ENCODE measurements around the gene MACROD2. TPM values are rescaled to one million over a fixed set of nuclear protein-coding genes. Genes with fewer than 3 reads are reported as not detected.
"Not testable (repeated sequence)": the region's sequence is repeated elsewhere in the genome, so short reads cannot be mapped to it uniquely, and the experiment has no call there.

MACROD2 gene
- total RNA-seq, 1 experiment from 2014 or later = 1.6 TPM

DNA sequence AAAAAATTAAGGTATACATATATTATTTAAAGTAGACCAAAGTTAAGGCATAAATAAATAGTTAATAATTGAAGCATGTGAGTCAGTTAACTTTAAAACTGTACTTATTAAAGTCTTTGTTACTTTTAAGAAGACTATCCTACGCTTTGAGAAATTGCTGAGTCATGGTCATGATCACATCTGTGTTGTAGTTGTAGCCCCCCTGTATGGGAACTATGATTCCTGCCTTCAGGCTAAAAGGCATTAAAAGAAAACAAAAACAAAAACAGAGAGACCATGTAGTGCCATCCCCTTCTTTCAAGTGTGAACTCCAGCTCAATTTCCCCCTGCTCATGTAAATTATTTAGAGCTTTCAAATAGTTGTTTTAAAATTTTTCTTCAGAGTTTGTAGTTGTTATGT, 218.7 kb downstream of the MACROD2 start:
- Histone ChIP-seq H2BK20ac (ENCODE audit: low read depth, low read length, poor library complexity, severe bottlenecking) (no peak overlapping the region), H3K4me1 (ENCODE audit: insufficient read depth, low read length) (no peaks in the 10 kb centered on the region), H3K79me1 (ENCODE audit: insufficient read depth, low read depth, low read length, poor library complexity, severe bottlenecking) (no peaks in the 10 kb centered on the region), H2AK5ac (ENCODE audit: insufficient read length, low read length) (no peak overlapping the region), H3K4ac (ENCODE audit: low read depth, low read length) (no peak overlapping the region), H4K91ac (ENCODE audit: insufficient read length, low read depth, low read length) (no peak overlapping the region), H4K20me1 (ENCODE audit: control insufficient read depth, insufficient read depth, insufficient read length) (no peaks in the 10 kb centered on the region), H3K18ac (ENCODE audit: insufficient read length, low read depth, low read length) (no peak overlapping the region), H2AFZ (ENCODE audit: low read length) (no peak overlapping the region), H2BK12ac (ENCODE audit: insufficient read length, low read depth, low read length) (no peak overlapping the region), H3K79me2 (ENCODE audit: insufficient read depth, low read length) (no peaks in the 10 kb centered on the region), H3K27ac (ENCODE audit: insufficient read length, low read depth, low read length) (no peak overlapping the region), H2BK5ac (ENCODE audit: insufficient read length, low read length) (no peak overlapping the region), H3K27me3 (ENCODE audit: insufficient read depth, low read length) (no peaks in the 10 kb centered on the region), H4K8ac (replicated peaks; ENCODE audit: insufficient read length, low read depth, low read length) (no peak overlapping the region), H2BK120ac (ENCODE audit: low read depth, low read length, poor library complexity, severe bottlenecking) (no peak overlapping the region), H3K23me2 (ENCODE audit: insufficient read length, low read depth, low read length, poor library complexity, severe bottlenecking) (no peaks in the 10 kb centered on the region), H3K56ac (ENCODE audit: insufficient read length, low read depth, low read length) (no peak overlapping the region), H3K4me2 (ENCODE audit: insufficient read depth, insufficient read length, low read length) (no peak overlapping the region), H3K14ac (ENCODE audit: insufficient read depth, low read length) (no peak overlapping the region), H3K9ac (ENCODE audit: extremely low read depth, insufficient read length, low read length) (no peak overlapping the region), H3K23ac (ENCODE audit: insufficient read length, low read depth, low read length) (no peak overlapping the region), H3K9me3 (ENCODE audit: control insufficient read depth, low read depth, low read length) (no peaks in the 10 kb centered on the region), H2BK15ac (ENCODE audit: low read depth, low read length) (no peak overlapping the region), H4K5ac (ENCODE audit: insufficient read length, low read depth, low read length) (no peak overlapping the region), H3T11ph (ENCODE audit: low read length) (no peak overlapping the region)
- Mint-ChIP-seq H3K36me3 (ENCODE audit: insufficient read depth in 1 of 3, low read depth in 3 of 3) (peaks cover 0 to 11% (median 4%) of the 10 kb centered on the region in 3 experiments; a peak in 4 of 7 replicates), H3K27ac (peak overlapping the region in 1 of 3 experiments; percentile 27; a peak in 1 of 7 replicates), H3K4me1 (peaks cover 3 to 4% of the 10 kb centered on the region in 2 experiments; a peak in 1 of 4 replicates), H3K4me3 (no peak overlapping the region), H3K27me3 (ENCODE audit: low read depth) (no peaks in the 10 kb centered on the region), H3K9me3 (peaks cover 0 to 7% of the 10 kb centered on the region in 2 experiments; a peak in 4 of 5 replicates)
- DNase-seq = no peak
- TF ChIP-seq, protein P1, sequence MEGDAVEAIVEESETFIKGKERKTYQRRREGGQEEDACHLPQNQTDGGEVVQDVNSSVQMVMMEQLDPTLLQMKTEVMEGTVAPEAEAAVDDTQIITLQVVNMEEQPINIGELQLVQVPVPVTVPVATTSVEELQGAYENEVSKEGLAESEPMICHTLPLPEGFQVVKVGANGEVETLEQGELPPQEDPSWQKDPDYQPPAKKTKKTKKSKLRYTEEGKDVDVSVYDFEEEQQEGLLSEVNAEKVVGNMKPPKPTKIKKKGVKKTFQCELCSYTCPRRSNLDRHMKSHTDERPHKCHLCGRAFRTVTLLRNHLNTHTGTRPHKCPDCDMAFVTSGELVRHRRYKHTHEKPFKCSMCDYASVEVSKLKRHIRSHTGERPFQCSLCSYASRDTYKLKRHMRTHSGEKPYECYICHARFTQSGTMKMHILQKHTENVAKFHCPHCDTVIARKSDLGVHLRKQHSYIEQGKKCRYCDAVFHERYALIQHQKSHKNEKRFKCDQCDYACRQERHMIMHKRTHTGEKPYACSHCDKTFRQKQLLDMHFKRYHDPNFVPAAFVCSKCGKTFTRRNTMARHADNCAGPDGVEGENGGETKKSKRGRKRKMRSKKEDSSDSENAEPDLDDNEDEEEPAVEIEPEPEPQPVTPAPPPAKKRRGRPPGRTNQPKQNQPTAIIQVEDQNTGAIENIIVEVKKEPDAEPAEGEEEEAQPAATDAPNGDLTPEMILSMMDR (conservative IDR thresholded peaks at IDR 0.05) = no peak
- WGBS (ENCODE audit: extremely low coverage, insufficient read length, low lambda C conversion rate) = no CpG with 5 or more reads among the region's 1 CpG

DNA sequence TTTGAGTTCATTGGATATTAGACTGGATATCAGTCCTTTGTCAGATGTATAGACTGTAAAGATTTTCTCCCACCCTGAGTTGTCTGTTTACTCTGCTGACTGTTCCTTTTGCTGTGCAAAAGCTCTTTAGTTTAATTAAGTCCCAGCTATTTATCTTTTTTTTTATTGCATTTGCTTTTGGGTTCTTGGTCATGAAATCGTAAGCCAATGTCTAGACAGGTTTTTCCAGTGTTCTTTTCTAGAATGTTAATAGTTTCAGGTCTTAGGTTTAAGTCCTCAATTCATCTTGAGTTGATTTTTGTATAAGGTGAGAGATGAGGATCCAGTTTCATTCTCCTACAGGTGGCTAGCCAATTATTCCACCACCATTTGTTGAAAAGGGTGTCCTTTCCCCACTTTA, 220.6 kb downstream of the MACROD2 start:
- H3K14ac ChIP-seq (ENCODE audit: insufficient read depth, low read length); H3K56ac ChIP-seq (ENCODE audit: insufficient read length, low read depth, low read length); H4K5ac ChIP-seq (ENCODE audit: insufficient read length, low read depth, low read length); H3K4ac ChIP-seq (ENCODE audit: low read depth, low read length); H2BK12ac ChIP-seq (ENCODE audit: insufficient read length, low read depth, low read length); H3K23ac ChIP-seq (ENCODE audit: insufficient read length, low read depth, low read length); H2BK120ac ChIP-seq (ENCODE audit: low read depth, low read length, poor library complexity, severe bottlenecking); H3K27ac ChIP-seq (ENCODE audit: insufficient read length, low read depth, low read length); H3K27ac Mint-ChIP-seq; H4K8ac ChIP-seq (replicated peaks; ENCODE audit: insufficient read length, low read depth, low read length); H4K20me1 ChIP-seq (ENCODE audit: control insufficient read depth, insufficient read depth, insufficient read length); H2BK5ac ChIP-seq (ENCODE audit: insufficient read length, low read length); H3K4me1 ChIP-seq (ENCODE audit: insufficient read depth, low read length); DNase-seq; H3T11ph ChIP-seq (ENCODE audit: low read length); H3K23me2 ChIP-seq (ENCODE audit: insufficient read length, low read depth, low read length, poor library complexity, severe bottlenecking); H3K27me3 ChIP-seq (ENCODE audit: insufficient read depth, low read length); H3K79me1 ChIP-seq (ENCODE audit: insufficient read depth, low read depth, low read length, poor library complexity, severe bottlenecking); H4K91ac ChIP-seq (ENCODE audit: insufficient read length, low read depth, low read length); H3K9me3 ChIP-seq (ENCODE audit: control insufficient read depth, low read depth, low read length); H3K18ac ChIP-seq (ENCODE audit: insufficient read length, low read depth, low read length); H3K4me2 ChIP-seq (ENCODE audit: insufficient read depth, insufficient read length, low read length); H2BK15ac ChIP-seq (ENCODE audit: low read depth, low read length); H3K27me3 Mint-ChIP-seq (ENCODE audit: low read depth); H2AK5ac ChIP-seq (ENCODE audit: insufficient read length, low read length); H3K4me3 Mint-ChIP-seq; H3K9ac ChIP-seq (ENCODE audit: extremely low read depth, insufficient read length, low read length); H2BK20ac ChIP-seq (ENCODE audit: low read depth, low read length, poor library complexity, severe bottlenecking); H3K79me2 ChIP-seq (ENCODE audit: insufficient read depth, low read length); H2AFZ ChIP-seq (ENCODE audit: low read length): not testable (repeated sequence)
- peaks cover 2 to 19% (median 12%) of the 10 kb centered on the region in 3 experiments; a peak in 6 of 7 replicates for H3K36me3 Mint-ChIP-seq (ENCODE audit: insufficient read depth in 1 of 3, low read depth in 3 of 3)
- H3K4me1 Mint-ChIP-seq = peaks cover 13 to 18% of the 10 kb centered on the region in 2 experiments
- WGBS (ENCODE audit: extremely low coverage, insufficient read length, low lambda C conversion rate) = no CpG with 5 or more reads among the region's 1 CpG
- H3K9me3 Mint-ChIP-seq = peaks cover 5 to 13% of the 10 kb centered on the region in 2 experiments

Measured in H9 (cell line).